GM18868 (cell line): Measurements from ENCODE around the gene CEACAM1.
"Not testable (repeated sequence)": the region's sequence is repeated elsewhere in the genome, so short reads cannot be mapped to it uniquely, and the experiment has no call there.

Experiments
- ATAC-seq: cut with Tn5 transposase; IDR thresholded peaks from one replicate; pipeline ENCODE4 v1.9.1; 2021; ENCODE audit warnings: mild to moderate bottlenecking, moderate library complexity; ENCODE audit not compliant: unreplicated experiment

CEACAM1 gene

GRCh38 chr19:42528354-42529247 is at the start of gene CEACAM1:
CEACAM1 (minus strand) TSS chr19:42528481; CDS start chr19:42528374, 107 bp downstream.
- no peak for ATAC-seq

DNA sequence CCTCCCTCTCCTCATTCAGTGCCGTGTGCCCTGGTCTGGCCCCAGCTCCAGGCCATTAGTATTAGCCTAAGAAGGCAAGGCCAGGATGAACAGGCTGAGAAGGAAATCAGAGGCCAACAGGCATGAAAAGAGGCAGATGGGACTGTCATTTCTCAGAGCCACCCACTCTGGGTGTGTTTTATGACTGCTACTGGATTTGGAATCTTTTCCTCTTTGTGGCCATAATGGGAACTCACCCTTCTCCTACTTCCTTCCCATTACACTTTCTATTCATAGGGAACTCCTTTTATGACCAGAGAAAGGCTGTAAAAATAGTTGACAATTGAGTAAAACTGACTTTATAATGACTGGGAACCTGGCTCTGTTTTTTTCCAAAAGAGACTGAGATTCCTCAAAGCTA is 48.7 kb upstream of the CEACAM1 start:
- no peak for ATAC-seq

DNA sequence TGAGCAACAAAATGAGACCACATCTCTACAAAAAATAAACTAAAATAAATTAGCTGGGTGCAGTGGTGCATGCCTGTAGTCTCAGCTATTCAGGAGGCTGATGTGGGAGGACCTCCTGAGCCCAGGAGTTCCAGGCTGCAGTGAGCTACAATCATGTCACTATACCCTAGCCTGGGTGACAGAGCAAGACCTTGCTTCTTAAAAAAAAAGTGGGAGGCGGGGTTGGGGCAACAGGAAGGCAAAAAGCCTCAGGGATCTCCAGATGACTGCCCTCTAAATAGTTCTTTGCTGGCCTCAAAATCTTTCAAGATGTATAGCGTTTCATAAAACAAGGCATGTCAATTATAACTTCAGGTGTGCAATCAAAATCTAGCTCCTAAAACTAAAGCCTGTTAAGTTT is 48.0 kb upstream of the CEACAM1 start:
- no peak for ATAC-seq

GRCh38 chr19:42573642-42574041 is 45.4 kb upstream of the CEACAM1 start:
- ATAC-seq: no peak

DNA sequence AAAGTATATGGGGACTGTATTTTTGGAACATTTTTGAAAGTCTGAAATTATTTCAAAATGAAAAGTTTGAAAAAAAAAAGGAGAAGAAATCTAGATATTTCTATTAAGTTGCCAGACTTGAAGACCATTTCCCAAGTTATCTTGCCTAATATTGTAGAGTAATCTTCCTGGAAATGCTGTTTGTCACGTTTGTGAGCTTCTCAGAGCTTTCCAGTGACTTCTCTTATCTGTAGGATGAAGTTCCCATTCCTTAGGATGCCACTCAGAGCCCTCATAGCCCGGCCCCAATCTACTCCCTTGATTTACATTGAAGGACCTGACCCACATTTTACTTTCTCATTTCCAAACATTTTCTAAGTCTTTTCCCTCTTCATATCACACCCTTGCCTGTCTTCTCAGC is 42.8 kb upstream of the CEACAM1 start:
- ATAC-seq: no peak

- ATAC-seq: no peak
Observed at GRCh38 chr19:42569193-42569592, 40.9 kb upstream of the CEACAM1 start.

GRCh38 chr19:42568006-42568405 is 39.7 kb upstream of the CEACAM1 start:
- ATAC-seq: no peak

- no peak for ATAC-seq
Observed at GRCh38 chr19:42567567-42567966, 39.3 kb upstream of the CEACAM1 start.

- ATAC-seq: no peak
Observed at GRCh38 chr19:42563352-42564210, 35.3 kb upstream of the CEACAM1 start.

DNA sequence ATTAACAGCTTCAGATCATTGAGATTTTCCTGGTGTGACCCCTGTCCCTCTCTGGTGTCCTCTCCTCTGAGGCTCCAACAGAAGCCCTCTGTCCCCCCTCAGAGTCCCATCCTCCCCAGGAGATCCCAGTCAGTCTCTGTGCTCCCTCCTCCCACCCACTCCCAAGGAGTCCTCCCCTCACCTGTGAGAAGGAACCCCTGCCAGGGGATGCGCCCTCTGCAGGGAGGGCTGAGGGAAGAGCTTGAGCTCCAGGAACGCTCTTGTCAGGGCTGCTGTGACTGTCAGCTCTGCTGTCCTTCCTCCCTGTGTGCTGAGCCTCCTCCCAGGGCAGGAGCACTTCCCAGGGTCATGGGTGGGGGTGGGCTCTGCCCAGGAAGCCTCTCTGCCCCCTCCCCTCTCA is 33.2 kb upstream of the CEACAM1 start:
- ATAC-seq: no peak

GRCh38 chr19:42560731-42561130 is 32.5 kb upstream of the CEACAM1 start:
- no peak for ATAC-seq

DNA sequence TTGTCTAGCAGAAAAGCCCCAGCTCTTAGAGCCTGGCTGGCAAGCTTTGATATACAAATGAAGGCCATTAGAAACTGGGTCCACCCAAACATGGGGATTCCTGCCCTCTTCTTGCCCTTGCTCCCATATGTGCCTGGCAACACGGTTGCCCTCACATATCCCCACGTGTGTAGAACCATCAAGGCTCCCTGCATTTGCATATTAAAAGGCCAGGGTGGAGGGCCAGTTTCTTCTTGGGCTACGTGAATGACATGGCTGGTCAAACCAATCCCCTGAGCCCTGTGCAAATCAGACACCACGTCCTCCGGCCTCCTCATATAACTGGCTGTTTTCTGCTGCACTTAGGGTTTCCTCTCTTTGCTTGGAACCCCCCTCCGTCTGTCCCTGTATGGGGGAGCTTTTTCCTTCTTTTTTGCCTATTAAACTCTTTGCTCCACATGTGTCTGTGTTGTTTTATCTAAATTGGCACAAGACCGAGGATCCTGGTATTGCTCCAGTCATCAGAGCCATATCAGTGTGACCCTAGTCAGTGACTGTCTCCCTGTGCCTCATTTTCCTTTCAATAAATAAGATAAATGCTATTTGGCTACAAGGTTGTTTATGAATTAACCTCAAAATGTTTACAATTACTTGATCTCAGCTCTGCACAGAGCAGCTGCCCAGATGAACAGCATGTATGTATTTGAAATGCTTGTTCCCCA is 30.3 kb upstream of the CEACAM1 start:
- ATAC-seq: no peak

GRCh38 chr19:42557386-42557871 is 29.1 kb upstream of the CEACAM1 start:
- not testable (repeated sequence) for ATAC-seq

DNA sequence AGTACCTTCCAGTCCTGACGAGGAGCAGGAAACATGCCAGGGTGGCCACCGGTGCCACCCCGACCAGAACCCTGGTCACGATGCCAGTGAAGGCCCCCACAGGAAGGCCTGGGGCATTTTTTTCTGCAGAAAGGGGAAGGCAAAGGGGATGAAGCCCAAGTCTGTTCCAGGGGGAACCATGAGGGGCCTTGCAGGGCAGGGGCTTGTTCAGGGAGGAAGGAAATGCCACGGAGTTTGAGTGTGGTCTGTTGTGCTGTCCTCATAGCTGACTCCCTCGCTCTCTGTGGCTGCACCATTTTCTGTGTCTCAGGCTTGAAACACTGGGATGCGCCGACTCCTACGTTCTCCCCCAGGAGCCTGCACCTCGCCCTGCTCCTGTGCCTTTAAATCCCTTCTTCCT is 27.5 kb upstream of the CEACAM1 start:
- ATAC-seq: no peak

- ATAC-seq: no peak
Observed at GRCh38 chr19:42555317-42555716, 27.0 kb upstream of the CEACAM1 start.

DNA sequence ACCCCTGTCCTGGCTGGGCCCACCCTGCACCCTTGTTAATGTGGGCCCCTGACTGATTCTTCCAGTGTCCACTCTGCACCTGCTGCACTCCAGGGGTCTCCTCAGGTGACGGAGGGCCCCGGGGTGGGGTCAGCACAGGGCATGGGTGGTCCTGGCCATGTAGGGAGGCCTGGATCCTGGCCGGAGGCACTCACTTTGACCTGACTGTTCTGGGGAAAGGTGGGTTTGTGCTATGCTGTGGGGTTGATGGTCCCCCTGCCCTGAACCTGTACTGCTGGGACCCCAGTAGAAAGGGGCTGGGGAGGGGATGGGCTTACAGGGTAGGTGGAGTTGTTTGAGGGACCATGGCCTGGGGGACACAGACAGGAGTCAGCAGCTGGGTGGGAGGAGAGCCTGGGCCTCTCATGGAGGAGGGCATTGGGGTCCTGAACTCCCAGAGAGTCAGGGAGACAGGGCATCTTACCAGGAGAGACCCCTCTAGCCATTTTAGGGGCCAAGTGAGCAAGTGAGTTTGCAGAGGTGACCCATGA is 25.8 kb upstream of the CEACAM1 start:
- no peak for ATAC-seq

DNA sequence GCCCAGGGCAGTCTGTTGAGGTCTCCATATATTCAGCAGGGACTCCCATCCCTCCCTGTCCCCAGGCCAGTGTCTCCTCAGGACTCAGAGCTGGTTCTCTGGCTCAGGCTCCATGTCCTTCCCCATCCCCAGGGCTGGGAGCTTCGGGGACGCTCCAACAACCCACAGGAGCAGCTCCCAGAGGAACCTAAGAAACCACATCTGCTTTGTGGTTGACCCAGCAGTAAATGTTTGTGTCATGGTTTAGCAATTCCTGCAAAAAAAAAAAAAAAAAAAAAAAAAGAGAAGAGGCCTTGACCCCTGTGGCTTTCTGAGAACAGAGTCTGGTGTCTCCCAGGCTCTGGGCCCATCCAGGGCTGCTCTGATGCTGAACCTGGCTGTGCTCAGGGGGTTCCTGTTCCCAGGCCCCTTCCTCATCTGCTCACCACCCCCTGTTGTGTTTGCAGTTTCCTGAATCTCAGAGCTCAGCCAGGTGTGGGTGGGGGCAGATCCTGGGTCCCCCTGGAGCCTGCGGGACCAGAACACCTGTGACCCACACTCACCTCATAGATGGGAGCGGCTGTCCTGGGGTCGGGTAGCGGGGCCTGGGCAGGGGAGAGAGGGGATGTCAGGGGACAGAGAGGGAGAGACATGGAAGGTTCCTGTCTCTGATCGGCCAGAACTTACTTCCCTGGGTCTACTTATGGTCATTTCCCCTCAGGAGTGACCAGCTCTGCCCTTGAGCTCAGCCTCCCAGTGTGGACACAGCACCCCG is 25.2 kb upstream of the CEACAM1 start:
- no peak for ATAC-seq

DNA sequence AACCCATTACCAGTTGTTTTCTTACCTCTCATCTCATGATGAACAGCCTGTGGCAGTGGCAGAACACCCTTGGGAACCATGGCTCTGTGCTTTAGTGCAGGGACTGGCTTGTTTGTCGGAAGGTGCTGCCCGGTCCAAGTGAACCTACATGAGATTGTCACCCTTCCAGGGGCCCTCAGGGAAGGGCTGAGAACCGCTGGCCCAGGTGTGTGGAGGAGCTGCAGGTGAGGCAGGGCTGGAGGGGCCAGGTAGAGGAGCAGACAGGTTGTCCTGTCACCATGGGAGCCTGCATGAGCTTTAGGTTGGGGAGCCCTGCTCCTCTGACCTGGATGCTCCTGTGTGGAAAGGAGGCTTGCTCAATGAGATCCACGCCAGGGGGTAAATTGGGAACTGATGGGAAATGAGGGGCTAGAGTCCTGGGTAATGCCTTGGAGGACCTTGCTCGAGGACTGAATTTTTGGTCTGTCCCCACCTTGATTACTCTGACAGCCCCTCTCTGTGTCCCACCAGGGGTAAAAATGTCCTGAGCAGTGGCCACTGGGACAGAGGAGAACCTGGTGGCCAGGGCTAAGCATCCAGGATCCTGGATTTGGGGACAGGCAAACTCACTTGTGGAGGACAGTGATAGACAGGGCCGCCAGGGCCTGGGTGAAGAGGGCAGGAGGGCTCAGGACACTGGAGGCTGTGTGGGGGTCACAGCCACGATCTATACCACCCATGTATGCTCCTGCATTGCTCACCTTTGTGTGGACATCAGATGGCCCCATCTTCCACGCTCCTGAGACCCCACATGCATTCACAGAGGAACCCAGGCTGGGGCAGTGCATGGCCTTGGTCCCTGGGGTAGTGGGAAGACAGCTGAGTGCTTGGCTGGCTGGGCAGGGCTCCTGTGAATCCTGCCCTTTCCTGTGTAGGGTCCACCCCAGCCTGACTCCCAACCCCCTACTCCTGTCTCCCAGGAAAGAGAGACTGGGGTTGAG is 24.1 kb upstream of the CEACAM1 start:
- no peak for ATAC-seq

DNA sequence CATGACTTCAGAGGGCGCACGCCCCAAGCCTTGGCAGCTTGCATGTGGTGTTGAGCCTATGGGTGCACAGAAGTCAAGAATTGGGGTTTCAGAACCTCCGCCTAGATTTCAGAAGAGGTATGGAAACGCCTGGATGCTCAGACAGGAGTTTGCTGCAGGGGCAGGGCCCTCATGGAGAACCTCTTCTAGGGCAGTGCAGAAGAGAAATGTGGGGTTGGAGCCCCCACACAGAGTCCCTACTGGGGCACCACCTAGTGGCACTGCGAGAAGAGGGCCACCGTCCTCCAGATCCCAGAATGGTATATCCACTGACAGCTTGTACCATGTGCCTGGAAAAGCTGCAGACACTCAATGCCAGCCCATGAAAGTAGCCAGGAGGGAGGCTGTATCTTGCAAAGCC is 22.2 kb upstream of the CEACAM1 start:
- not testable (repeated sequence) for ATAC-seq
